HL-60/S4 treated with phorbol 12-myristate 13-acetate at 8.2 ng/mL for 4 days and 3 days (cell line): ENCODE measurements around the gene MYEOV.

ENCODE experiments used
- in situ Hi-C: fragments of 300-500 bp; cut with MboI; formaldehyde crosslinking; loops from 2 replicates; pipeline ENCODE4 v1.15.0; 2022; ENCODE audit warnings: low sequenced_read_pairs

MYEOV gene

DNA sequence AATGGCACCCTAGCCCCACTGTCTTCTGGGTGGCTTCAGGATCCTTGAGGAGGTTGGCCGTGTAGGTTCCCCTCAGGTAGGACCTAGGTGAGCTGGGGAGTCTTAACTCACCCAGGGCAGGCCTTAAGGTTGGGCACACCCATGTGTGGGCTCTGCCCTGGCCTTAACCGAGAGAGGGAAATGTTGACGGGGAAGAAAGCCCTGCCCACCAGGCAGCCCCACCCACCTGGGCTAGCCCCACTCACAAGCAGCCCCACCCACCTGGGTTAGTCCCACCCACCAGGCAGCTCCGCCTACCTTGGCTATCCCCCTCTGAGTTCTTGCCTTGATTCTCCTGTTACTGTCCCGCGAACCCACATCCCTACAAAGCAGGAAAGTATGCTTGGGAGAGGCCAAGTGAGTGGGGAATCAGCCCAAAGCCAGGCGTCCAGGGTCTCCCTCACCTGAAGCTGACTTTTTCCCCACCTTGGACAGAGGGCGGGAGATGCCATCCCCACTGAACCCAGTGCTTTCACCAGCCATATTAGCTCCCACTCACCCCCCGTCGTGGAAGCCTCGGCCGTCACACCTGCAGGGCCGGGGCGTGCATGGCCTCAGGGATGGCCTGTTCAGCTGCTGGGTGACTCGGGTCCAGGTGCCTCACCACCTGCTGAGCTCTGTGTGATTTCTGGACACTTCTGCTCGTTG, at the start of gene MYEOV:
Gene MYEOV (plus strand): TSS at position 337 of the 687 bp plus-strand sequence. CDS start 1,200 bp downstream, outside the sequence.
- in situ Hi-C loops, result no loop called here

DNA sequence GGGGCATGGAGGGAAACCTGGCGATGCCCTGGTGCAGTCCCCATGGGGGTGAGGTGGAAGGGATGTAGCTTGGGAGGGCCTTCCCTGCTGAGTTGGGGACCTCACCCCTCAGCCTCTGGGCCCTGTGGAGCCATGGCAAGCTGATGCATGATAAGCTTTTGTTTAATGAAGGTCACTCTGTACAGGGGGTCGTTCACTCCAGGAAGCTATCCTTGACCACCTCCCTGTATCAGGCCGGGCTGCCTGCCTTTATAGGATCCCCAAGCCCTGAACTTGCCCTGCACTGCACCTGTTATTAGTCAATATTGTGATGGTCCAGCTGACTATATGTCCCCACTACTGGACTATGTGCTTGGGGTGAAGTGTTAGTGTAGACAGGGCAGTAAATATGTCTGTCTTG, 49.7 kb upstream of the MYEOV start:
- in situ Hi-C loops, result no loop called here

DNA sequence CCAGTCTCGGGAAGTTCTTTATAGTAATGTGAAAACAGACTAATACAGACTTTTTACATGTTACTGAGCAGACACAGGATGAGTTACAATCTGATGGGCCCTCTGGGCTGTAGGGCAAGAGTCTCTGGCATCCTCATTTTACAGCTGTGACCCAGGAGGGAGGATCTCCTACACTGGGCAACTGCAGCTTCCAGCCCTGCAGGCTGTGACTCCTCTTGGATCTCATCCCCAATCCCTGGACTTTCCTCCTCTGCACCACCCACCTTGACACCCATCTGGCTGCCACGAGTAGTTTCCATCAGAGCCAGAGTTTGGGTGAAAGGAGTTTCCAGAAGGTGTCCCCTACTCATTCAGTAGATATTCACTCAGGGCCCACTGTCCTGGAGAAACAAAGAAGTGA, 48.9 kb upstream of the MYEOV start:
- in situ Hi-C loops, result no loop called here

DNA sequence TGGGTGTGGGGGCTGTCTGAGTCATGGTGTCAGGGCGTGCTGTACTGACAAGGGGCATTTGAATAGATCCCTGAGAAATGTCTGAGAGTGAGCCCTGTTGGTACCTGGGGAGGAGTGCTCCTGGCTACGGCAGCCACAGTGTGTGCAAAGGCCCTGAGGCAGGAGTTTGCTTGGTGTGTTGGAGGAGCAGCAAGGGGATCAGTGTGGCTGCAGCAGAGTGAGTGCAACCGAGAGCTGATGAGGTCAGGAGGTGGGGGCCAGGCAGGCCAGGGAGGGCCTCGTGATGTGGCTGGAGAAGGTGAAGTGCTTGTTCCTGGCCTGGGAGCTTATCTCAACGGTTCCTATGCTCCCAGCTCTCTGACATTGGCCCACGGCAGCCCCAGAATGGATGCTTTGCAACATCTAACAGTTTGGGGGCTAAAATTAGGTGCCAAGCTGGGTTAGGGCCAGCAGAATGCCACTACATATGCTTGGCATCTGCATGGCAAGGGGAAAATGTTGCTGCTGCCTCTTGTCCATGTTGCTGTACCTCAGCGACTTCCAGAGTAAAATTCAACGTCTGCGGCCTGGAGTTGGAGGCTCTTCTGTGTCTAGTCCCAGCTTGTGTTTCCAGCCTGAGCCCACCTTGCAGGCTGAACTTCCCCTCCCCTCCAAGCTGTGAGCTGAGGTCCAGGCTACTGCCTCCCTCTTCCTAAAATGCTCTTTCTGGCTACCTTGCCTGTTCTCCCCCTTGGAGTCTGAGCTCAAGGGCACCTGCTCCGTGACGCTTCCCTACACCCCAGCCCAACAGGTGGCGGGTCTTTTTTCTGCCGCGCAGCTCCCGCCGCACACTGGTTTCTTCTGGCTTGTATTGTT, 48.2 kb upstream of the MYEOV start:
- in situ Hi-C loops, result no loop called here

DNA sequence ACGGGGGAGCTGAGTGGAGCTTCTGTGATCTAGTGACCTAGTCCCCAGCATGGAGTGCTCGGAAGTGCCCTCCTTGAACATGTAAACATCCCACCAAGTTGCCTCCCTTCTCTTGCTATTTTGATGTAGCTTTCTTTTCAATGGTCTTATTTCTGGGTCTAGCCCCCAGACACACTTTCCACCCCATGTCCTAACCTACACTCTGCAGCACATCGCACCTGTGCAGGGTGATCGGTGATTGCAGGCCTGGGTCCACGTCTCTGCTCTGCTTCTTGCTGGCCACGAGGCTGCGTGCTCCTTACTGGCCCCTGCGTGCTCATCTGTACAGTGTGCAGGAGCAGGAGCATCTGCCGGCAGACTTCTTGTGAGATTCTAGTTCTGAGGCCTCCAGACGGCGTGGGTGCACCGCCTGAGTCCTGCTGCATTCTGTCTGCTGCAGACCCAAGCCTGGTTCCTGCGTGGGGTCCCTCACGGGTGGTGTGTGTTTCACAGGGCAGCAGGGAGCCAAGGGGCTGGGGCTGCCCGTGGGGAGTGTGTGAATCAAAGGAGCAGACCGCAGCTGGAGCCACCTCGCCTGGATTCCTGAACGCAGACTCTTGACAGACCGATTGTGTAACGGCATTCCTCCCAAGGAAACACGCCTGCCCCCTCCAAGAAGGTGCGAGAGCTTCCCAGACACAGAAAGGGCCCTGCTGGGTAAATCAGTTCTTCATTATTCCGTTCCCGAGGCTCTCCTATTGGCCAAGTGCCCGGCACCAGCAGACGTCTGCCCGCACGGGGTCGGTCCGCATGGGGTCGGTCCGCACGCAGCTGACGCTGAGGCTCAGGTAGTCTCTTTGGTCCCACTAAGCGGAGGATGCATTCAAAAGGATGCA, 44.4 kb upstream of the MYEOV start:
- in situ Hi-C loops, result no loop called here

DNA sequence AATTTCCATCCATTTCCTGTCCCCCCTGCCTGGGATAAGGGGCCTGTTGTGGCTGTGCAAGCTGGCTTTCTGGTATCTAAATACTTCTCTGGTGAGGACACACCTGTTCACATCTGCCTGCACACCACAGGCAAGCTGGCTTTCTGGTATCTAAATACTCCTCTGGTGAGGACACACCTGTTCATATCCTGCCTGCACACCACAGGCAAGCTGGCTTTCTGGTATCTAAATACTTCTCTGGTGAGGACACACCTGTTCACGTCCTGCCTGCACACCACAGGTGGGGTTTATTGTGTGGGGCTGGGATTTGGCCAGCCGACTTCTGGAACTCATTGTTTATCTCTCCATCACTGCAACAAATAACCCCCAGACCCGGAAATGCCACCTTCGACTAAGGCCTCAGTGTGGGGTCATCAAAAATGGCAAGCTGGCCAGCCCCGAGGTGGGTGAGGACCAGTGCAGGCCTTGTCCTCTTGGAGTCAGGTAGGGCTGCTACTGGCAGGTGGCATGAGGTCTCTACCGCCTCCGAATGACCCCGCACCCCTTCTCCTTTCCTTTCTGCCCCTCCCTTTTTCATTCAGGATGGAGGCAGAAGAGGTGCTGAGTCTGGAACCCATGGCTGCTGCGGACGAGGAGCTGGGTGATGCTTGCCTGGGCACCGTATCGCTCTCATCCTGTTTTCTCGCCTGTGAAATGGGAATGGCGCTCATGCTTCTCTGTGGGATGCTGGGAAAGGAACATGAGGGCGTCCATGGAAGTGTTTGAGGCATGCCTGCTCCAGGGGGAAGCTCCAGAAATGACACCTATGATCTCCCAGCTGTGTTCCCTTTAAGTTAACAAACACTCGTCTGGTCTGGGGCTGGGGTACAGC, 43.5 kb upstream of the MYEOV start:
- in situ Hi-C loops, result no loop called here

DNA sequence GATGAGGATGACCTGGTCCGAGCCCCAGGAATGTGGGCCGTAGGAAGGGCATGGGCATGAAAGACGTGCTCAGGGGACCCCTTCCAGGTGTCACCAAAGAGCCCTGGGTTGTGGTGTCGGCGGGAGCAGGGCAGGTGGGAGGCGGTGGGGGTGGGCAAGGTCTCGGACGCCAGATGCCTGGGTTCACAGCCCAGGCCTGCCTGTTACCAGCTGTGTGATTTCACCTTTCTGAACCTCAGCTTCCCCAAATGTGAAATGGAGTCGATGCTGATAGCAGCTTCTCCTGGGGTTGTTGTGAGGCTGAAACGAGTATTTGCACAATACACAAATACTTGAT, 42.9 kb upstream of the MYEOV start:
- in situ Hi-C loops, result no loop called here

DNA sequence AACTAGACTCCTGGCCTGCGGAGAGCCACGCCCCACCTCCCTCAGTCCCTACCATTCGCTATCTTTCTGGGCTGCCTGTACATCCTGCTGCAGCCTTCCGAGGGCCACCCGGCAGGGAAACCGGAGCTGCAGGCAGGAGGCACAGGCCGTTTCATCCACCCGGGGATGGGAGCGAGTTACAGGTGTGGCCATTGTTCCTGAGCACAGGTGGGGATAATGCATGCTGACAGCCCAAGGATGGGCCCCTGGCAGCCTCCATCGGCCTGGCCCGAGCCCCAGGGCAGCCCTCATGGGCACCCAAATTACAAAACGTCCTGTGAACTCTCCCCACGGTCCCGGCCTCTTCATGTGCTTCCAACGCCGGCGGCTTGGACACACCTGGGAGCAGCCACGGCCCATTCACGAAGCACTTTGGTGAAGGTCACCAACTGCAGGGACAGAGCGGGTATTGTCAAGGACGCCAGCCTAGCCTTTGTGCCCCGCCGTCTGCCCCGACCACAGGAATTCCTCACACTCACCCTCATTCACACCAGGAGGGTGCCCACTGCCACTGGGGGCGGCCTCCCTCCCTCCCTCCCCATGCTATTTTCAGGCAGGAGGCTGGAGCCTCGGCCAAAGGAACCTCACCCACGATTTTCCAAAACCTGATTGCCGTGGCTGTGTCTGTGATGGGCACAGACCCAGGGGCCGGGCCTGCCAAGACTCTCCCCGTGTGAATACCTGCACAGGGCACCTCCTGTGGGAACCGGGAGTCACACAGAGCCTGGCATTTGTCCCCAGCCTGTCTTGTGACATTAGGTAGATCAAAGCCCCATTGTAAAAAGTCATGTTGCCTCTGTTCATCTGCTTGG, 42.1 kb upstream of the MYEOV start:
- in situ Hi-C loops, result no loop called here

DNA sequence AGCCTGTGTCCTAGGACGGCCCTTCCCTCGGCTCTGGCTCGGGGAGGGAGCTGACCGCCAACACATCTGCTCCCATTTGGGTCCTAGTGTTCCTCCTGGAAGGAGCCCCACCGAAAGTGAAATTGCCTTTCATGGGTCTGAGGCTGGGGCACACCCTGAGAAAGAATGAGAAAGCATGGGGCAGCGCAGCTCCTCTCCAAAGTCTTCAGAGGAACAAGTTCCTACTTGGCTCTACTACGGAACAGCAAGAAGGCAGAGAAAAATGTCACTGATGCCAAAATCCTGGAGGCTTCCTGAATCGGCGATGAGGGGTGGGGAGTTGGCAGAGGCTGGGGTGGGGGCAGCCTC, 41.5 kb upstream of the MYEOV start:
- in situ Hi-C loops, result no loop called here

DNA sequence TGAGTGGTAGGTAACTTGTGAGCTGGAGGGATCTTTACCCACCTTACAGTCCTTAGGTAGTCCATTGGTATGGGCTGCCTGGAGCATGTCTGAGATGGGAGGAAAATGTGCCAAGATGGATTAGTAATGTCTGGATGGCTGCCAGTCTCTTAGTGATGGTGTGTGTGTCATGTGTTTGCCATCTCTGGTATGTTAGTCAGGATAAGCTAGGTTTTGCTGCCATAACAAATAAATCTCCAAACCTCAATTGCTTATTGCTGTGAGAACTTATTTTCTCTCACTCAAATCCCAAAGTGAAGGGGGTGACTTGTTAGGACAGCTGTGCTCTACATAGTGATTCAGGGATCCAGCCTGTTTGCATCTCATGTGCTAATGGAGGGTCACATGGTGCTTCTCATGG, 40.9 kb upstream of the MYEOV start:
- in situ Hi-C loops, result no loop called here

DNA sequence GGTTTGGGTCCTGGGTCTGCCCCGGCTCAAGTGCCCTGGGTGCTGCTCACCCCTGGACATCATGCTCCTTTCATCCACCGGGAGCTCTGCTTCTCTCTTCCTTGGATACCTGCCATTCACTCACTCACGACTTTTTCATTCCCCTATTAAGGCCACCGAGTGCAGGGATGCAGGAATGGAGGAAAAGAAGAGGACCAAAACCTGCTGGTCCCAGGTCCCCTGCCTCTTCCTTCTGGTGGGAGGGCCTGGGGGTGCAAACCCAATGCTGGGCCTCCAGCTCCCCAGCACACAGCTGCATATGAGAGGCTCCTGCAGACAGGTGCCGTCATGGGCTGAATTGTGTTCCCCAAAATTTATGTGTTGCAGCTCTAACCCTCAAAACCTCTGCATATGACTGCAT, 36.8 kb upstream of the MYEOV start:
- in situ Hi-C loops, result no loop called here

DNA sequence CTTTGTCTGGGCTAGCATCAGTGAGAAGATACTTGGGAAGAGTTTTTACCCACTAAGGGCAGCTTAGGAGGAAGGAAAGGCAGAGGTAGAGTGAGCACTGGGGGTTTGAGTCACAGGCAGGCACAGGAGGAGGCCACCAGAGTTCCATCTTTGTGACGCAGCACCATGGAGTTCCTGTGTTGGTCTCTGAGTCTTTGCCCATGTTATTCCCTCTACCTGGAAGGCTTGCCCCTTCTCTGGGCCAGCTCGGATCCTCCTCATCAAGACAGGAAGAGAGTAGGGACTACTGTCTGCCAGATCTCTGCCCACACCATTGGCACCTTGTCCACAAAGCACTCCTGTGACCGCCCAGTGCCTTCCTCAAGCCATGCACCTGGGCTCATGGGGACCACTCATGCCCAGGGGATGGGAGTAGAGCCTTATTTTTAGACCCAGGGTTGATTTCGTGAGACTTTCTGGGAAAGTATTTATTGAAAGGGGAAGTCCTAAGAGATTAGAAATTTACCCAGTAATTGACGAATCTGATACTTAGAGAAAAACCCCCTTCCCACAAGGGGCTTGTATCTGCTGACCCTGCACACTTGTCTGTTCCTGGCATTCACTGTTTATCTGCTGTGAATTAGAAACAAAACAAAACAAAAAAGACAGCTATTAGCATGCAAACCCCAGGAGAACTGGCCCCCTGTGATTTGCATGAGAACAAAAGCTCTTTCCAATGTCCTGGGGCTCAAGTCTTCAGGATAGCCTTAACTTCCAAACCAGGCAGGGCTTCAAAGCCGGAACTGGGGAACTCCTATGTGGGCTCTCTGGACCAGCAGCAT, 35.9 kb upstream of the MYEOV start:
- in situ Hi-C loops, result no loop called here

DNA sequence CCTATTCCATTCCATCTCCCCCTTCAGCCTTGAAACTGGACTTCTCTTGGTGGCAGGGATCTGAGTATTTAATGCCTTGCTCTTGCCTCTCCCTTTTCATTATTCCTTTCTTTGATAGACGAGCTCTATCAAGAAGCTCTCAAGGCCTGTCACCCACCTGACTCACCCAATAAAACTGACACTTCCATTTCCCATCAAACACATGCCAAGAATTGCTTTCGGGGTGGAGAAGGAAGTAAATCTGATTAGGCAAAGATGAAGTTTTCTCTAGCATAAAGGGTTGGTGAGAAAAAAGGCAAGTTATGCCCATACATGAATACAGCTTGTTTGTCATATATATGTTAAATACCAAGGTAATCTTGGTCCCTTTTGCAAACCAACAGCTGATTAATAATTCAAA, 34.9 kb upstream of the MYEOV start:
- in situ Hi-C loops, result no loop called here

DNA sequence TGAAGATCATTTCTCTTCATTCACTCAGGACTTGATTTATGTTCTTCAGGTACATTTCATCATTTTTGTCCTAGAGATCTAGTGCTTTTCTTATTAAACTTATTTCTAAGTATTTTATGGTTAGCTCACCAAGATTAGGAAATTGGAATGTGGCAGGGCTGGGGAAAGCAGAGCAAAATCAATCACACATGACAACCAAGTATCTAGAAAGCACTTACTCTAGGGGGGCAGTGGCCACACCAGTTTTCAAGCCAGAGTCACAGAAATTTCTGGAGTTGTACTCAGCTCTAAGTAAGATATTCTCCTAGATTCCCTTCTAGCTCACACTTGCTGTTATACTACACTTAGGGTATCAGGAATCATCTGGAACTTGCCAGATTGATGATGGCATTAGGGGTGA, 33.3 kb upstream of the MYEOV start:
- in situ Hi-C loops, result no loop called here

DNA sequence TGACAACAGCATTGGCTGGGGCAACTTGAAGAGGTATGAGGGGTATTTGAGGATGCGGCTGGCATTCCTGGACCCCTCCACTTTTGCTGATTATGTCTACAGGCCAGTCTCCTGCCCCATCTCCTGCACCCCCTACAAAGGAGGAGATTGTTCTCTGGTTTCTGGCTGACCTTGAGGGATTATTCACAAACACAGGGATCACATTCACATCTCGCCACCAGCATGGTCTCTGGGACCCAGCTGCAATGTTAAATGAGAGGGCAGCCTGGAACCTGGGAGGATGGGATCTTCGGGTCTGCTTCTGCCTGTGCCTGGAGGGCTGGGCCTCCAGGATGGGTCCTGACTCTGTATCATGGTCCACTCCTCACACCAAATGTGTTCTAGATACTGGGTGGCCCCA, 32.8 kb upstream of the MYEOV start:
- in situ Hi-C loops, result no loop called here

DNA sequence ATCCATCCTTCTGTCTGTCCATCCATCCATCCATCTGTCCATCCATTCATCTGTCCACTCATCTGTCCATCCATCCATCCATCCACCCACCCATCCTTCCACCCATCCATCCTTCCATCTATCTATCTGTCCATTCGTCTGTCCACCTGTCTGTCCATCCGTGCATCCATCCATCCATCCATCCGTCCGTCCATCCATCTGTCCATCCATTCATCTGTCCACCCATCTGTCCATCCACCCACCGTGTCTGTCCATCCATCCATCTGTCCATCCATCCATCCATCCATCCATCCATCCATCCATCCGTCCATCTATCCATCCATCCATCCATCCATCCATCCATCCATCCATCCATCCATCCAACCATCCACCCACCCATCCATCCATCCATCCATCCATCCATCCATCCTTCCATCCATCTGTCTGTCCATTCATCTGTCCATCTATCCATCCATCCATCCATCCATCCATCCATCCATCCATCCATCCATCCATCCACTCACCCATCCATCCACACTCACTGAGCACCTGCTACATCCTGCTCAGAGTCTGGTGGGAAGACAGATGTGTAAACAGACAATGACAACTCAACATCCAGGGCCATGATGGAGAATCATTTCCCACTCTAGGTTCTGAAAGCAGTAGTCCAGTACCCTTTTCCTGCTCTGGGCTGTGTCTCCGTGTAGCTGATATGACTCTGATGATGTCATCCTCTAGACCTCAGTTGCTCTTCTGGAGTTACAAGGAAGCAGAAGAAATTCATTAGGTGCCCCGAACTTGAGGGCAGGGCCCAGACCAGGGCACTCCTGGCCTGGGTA, 30.8 kb upstream of the MYEOV start:
- in situ Hi-C loops, result no loop called here

DNA sequence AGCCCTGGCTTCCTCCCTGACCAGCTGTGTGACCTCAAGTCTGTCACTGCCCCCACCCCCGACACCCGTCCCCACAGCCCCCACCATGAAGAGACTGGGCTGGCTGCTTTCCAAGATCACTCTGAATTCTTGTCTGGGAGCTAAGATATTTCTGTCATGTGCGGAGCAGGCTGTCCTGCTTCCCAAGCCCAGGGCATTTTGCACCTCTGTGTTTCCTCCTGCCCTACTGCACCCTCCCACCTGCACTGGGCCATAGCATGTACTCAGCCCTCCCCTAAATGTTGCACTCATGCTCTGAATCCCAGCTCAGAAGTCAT, 30.3 kb upstream of the MYEOV start:
- in situ Hi-C loops, result no loop called here

DNA sequence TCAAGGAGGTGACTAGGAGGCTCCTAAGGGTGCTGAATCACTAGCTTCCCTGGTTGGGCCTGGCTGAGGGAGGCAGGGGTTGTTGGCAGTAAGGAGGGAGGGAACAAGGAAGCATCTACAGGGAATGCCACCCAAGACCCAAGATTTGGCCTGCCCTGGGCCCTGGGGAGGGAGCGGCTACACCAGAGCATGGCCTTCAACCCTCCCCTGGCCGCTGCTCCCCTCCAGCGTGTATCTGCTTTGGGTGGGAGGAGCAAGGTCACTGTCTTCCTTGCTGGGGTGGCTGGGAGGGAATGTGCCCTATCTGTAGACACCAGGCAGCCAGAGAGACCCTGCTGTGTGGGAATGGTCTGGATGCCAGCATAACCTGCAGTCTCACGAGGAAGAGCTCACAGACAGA, 29.5 kb upstream of the MYEOV start:
- in situ Hi-C loops, result no loop called here
